Prostate gland (tissue), 2 donors: ENCODE data around the gene CTBP2. TPM values are rescaled to one million over a fixed set of nuclear protein-coding genes. Genes with fewer than 3 reads are reported as not detected.

Source experiments
- DNase-seq: peaks from one replicate; pipeline ENCODE4 v3.0.0-alpha.2; 2019; ENCODE audit warnings: low spot score
- H3K27ac ChIP-seq, 2 donors: fragments of 200-600 bp; sonication (generic); 2 replicates each; pipeline ENCODE4 v1.5.1; 2017 to 2019
- H3K27me3 ChIP-seq: fragments of 200-600 bp; sonication (generic); replicated peaks from 2 replicates; pipeline ENCODE4 v1.5.1; 2019; ENCODE audit not compliant: insufficient read depth
- H3K36me3 ChIP-seq, 2 donors: fragments of 200-600 bp; sonication (generic); 1 replicate in 1 of 2; 2 replicates in 1 of 2; pipeline versions ENCODE4 v1.5.1 to v1.8.1; 2017 to 2019
- H3K4me1 ChIP-seq: fragments of 200-600 bp; sonication (generic); replicated peaks from 2 replicates; pipeline ENCODE4 v1.5.1; 2019
- H3K4me3 ChIP-seq, 2 donors: fragments of 200-600 bp; sonication (generic); 2 replicates each; pipeline ENCODE4 v1.5.1; 2017 to 2019
- H3K9me3 ChIP-seq: fragments of 200-600 bp; sonication (generic); 2 replicates; pipeline ENCODE4 v1.5.1; 2017
- CTCF ChIP-seq, 4 experiments: fragments of 200-600 bp in 2 of 4; fragments of 450-650 bp in 2 of 4; sonication (generic) in 2 of 4; IDR thresholded peaks; 1 replicate in 3 of 4; 2 replicates in 1 of 4; pipeline ENCODE4 v1.5.1; 2016 to 2019; ENCODE audit warnings: antibody characterized with exemption in 4 of 4, mild to moderate bottlenecking in 2 of 4, moderate library complexity in 2 of 4
- POLR2A ChIP-seq: fragments of 450-650 bp; IDR thresholded peaks from one replicate; pipeline ENCODE4 v1.6.1; 2016; ENCODE audit warnings: antibody characterized with exemption, mild to moderate bottlenecking
- POLR2AphosphoS5 ChIP-seq: sonication (generic); formaldehyde crosslinking; IDR thresholded peaks from one replicate; pipeline ENCODE4 v1.6.1; 2017; ENCODE audit warnings: antibody characterized with exemption
- WGBS: methylation state at CpG from one replicate; pipeline ENCODE4 v1.1.5; 2018; 5-methylcytosine and 5-hydroxymethylcytosine counted together
- intact Hi-C: fragments of 100-400 bp; cut with DNase I; formaldehyde crosslinking; loops from one replicate; pipeline ENCODE4 v1.14.2; 2022
- total RNA-seq, 2 donors: library from RNA; depleted of rRNA; stranded (reverse); fragments of >200 nt; gene quantifications; one replicate each; pipeline ENCODE4 v1.1.0, GENCODE V29; 2016

The CTBP2 gene
- total RNA-seq, 2 donors from 2014 or later = 70.2 to 89.7 TPM

- TF ChIP-seq POLR2A (no peak), CTCF (IDR thresholded peaks at IDR 0.05) (no peak), POLR2AphosphoS5 (no peak)
- H3K27ac ChIP-seq = no peak overlapping the region
- 66% methylated on average over 10 of the region's 10 CpGs for whole genome bisulfite sequencing
- H3K9me3 ChIP-seq = no peaks in the 10 kb centered on the region
- H3K4me1 ChIP-seq = no peaks in the 10 kb centered on the region
- H3K27me3 ChIP-seq = no peaks in the 10 kb centered on the region
- H3K4me3 ChIP-seq = no peak overlapping the region
- intact Hi-C loops = no loop called here
- no peaks in the 10 kb centered on the region for H3K36me3 ChIP-seq
- no peak for DNase-seq
These were observed 53.0 kb downstream of the CTBP2 start for GRCh38 chr10:125107166-125107949.

DNA sequence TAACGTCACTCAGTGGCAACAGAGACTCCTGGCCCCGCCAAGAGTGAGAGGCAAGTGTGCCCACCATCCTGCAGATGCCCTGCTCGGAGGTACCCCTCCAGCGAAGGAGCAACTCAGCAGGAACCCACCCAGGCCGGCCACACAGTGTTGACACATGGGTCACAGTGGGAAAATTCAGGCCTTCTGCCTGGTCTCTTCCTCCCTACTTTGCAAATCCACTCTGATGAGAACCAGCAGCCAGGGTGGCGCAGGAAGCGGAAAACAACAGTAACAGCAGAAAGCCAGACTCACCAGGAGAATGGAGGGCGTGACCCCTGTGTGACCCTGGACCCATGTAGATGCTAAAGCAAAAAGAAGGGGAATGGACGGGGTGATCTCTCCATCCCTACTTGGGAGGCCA lies 53.8 kb downstream of the CTBP2 start:
- Histone ChIP-seq H3K9me3 (no peaks in the 10 kb centered on the region), H3K36me3 (no peaks in the 10 kb centered on the region), H3K4me1 (no peaks in the 10 kb centered on the region), H3K27me3 (no peaks in the 10 kb centered on the region), H3K27ac (no peak overlapping the region), H3K4me3 (no peak overlapping the region)
- intact Hi-C loops = no loop called here
- no peak for DNase-seq
- WGBS = 85% methylated on average over 9 of the region's 9 CpGs
- TF ChIP-seq CTCF (IDR thresholded peaks at IDR 0.05) = no peak
- TF ChIP-seq POLR2A = no peak
- no peak for TF ChIP-seq POLR2AphosphoS5

GRCh38 chr10:125105706-125106255 lies 54.6 kb downstream of the CTBP2 start:
- Histone ChIP-seq H3K4me1 (no peaks in the 10 kb centered on the region), H3K36me3 (no peaks in the 10 kb centered on the region), H3K9me3 (no peaks in the 10 kb centered on the region), H3K27me3 (no peaks in the 10 kb centered on the region), H3K27ac (no peak overlapping the region), H3K4me3 (no peak overlapping the region)
- intact Hi-C loops = no loop called here
- TF ChIP-seq CTCF (IDR thresholded peaks at IDR 0.05) (no peak), POLR2A (no peak)
- DNase-seq = no peak
- WGBS = 91% methylated on average over 9 of the region's 9 CpGs

GRCh38 chr10:125105155-125105554 lies 55.2 kb downstream of the CTBP2 start:
- no peak overlapping the region for H3K27ac ChIP-seq
- H3K27me3 ChIP-seq = no peaks in the 10 kb centered on the region
- H3K9me3 ChIP-seq = no peaks in the 10 kb centered on the region
- H3K4me1 ChIP-seq = no peaks in the 10 kb centered on the region
- TF ChIP-seq POLR2AphosphoS5 = no peak
- no peak for TF ChIP-seq POLR2A
- no peak for TF ChIP-seq CTCF (IDR thresholded peaks at IDR 0.05)
- no peaks in the 10 kb centered on the region for H3K36me3 ChIP-seq
- intact Hi-C loops = no loop called here
- no peak overlapping the region for H3K4me3 ChIP-seq
- DNase-seq = no peak

- H3K4me1 ChIP-seq = no peaks in the 10 kb centered on the region
- WGBS = 59% methylated on average over 10 of the region's 10 CpGs
These were observed 55.8 kb downstream of the CTBP2 start for GRCh38 chr10:125104559-125104958.

More at GRCh38 chr10:125104559-125104958, 55.8 kb downstream of the CTBP2 start:
- TF ChIP-seq POLR2A (no peak), CTCF (IDR thresholded peaks at IDR 0.05) (no peak), POLR2AphosphoS5 (no peak)
- intact Hi-C loops = no loop called here
- Histone ChIP-seq H3K27me3 (no peaks in the 10 kb centered on the region), H3K36me3 (no peaks in the 10 kb centered on the region), H3K27ac (no peak overlapping the region), H3K9me3 (no peaks in the 10 kb centered on the region), H3K4me3 (no peak overlapping the region)
- DNase-seq = no peak
